ENCODE data around the gene SLIT1.

Gene SLIT1

GRCh38 chr10:97063271-97063982, 122.3 kb downstream of the SLIT1 start:
- Mint-ChIP-seq H3K27ac (no peak overlapping the region), H3K36me3 (no peaks in the 10 kb centered on the region), H3K9me3 (no peaks in the 10 kb centered on the region), H3K4me1 (no peaks in the 10 kb centered on the region), H3K27me3 (peaks cover 8 to 29% of the 10 kb centered on the region in 2 donors), H3K4me3 (no peak overlapping the region)
- ATAC-seq (replicated peaks) (no peak), DNase-seq (no peak)

DNA sequence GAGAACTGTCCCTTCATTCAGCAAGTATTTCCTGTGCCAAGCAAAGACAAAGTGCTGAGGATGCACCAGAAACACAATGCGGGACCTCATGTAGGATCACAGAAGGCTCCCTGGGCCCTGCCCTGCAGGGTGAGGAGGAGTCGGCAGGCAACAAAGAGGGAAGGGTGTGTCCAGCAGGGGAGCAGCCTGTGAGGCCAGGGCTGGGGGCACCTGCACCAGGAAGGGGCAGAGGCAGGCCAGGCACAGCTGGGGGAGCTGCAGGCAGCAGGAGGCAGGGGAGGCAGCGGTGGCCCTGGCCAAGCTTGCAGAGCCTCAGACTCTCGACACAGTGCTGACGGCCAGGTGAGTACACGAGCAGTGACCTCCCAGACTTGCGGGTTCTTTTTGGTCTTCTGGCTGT, 123.3 kb downstream of the SLIT1 start:
- Mint-ChIP-seq H3K27me3 (peaks cover 0 to 25% of the 10 kb centered on the region in 2 donors), H3K9me3 (no peaks in the 10 kb centered on the region), H3K4me3 (no peak overlapping the region), H3K36me3 (no peaks in the 10 kb centered on the region), H3K27ac (no peak overlapping the region), H3K4me1 (no peaks in the 10 kb centered on the region)
- ATAC-seq (replicated peaks) (no peak), DNase-seq (no peak)

GRCh38 chr10:97062046-97062445, 123.7 kb downstream of the SLIT1 start:
- H3K9me3 Mint-ChIP-seq, result no peaks in the 10 kb centered on the region
- no peaks in the 10 kb centered on the region for H3K4me1 Mint-ChIP-seq
- ATAC-seq (replicated peaks) (no peak), DNase-seq (no peak)
- no peak overlapping the region for H3K27ac Mint-ChIP-seq
- H3K36me3 Mint-ChIP-seq, result no peaks in the 10 kb centered on the region
- peaks cover 0 to 21% of the 10 kb centered on the region in 2 donors for H3K27me3 Mint-ChIP-seq
- no peak overlapping the region for H3K4me3 Mint-ChIP-seq

DNA sequence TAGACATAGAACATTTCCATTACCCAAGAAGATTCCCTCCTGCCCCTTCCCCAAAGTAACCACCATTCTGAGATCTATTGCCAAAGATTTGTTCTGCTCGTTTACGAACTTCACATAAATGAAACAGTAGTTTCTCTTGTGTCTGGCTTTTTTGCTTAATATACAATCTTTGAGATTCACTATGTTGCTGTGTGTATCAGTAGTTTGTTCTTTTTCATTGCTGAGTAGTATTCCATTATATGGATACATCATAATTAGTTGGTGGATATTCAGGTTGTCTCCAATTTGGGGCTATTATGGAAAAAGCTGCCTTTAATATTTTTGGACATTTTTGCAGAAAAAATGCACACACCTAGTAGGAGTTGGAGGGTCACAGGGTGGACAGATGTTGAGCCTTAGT, 124.3 kb downstream of the SLIT1 start:
- peaks cover 0 to 21% of the 10 kb centered on the region in 2 donors for H3K27me3 Mint-ChIP-seq
- ATAC-seq (replicated peaks), result no peak
- H3K9me3 Mint-ChIP-seq, result no peaks in the 10 kb centered on the region
- H3K27ac Mint-ChIP-seq, result no peak overlapping the region
- H3K4me3 Mint-ChIP-seq, result no peak overlapping the region
- DNase-seq, result no peak
- no peaks in the 10 kb centered on the region for H3K4me1 Mint-ChIP-seq
- H3K36me3 Mint-ChIP-seq, result no peaks in the 10 kb centered on the region

GRCh38 chr10:97060441-97061084, 125.2 kb downstream of the SLIT1 start:
- Mint-ChIP-seq H3K36me3 (no peaks in the 10 kb centered on the region), H3K9me3 (no peaks in the 10 kb centered on the region), H3K27me3 (peaks cover 0 to 21% of the 10 kb centered on the region in 2 donors), H3K27ac (no peak overlapping the region), H3K4me1 (no peaks in the 10 kb centered on the region), H3K4me3 (no peak overlapping the region)
- DNase-seq (no peak), ATAC-seq (replicated peaks) (no peak)

DNA sequence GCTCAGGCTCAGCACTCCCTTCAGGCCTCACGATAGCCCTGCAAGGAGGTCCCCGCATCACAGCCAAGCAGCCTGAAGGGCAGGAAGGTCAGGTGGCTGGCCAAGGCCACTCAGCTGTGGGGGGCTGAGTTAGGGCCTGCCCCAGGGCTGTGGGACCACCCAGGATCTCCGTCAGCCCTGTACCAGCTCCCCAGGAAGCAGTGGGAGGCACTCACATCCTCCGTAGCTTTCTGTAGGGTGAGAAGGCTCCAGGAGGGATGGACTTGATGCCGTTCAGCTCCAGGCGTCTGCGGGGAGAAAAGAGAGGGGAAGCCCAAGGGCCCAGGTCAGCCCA, 125.9 kb downstream of the SLIT1 start:
- no peak for ATAC-seq (replicated peaks)
- H3K4me1 Mint-ChIP-seq, result no peaks in the 10 kb centered on the region
- peaks cover 0 to 24% of the 10 kb centered on the region in 2 donors for H3K27me3 Mint-ChIP-seq
- no peak for DNase-seq
- no peaks in the 10 kb centered on the region for H3K9me3 Mint-ChIP-seq
- H3K27ac Mint-ChIP-seq, result no peak overlapping the region
- H3K4me3 Mint-ChIP-seq, result no peak overlapping the region
- H3K36me3 Mint-ChIP-seq, result no peaks in the 10 kb centered on the region

- no peaks in the 10 kb centered on the region for H3K36me3 Mint-ChIP-seq
- H3K27me3 Mint-ChIP-seq, result peaks cover 0 to 29% of the 10 kb centered on the region in 2 donors
- DNase-seq (no peak), ATAC-seq (replicated peaks) (no peak)
- H3K4me1 Mint-ChIP-seq, result no peaks in the 10 kb centered on the region
- H3K4me3 Mint-ChIP-seq, result no peak overlapping the region
- H3K9me3 Mint-ChIP-seq, result no peaks in the 10 kb centered on the region
- peak overlapping the region; percentile 44 for H3K27ac Mint-ChIP-seq
Observed at GRCh38 chr10:97059006-97059871, 126.5 kb downstream of the SLIT1 start.

GRCh38 chr10:97058521-97058920, 127.2 kb downstream of the SLIT1 start:
- H3K36me3 Mint-ChIP-seq, result no peaks in the 10 kb centered on the region
- DNase-seq (no peak), ATAC-seq (replicated peaks) (no peak)
- no peak overlapping the region for H3K4me3 Mint-ChIP-seq
- no peak overlapping the region for H3K27ac Mint-ChIP-seq
- H3K27me3 Mint-ChIP-seq, result peaks cover 0 to 28% of the 10 kb centered on the region in 2 donors
- H3K9me3 Mint-ChIP-seq, result no peaks in the 10 kb centered on the region
- H3K4me1 Mint-ChIP-seq, result no peaks in the 10 kb centered on the region

GRCh38 chr10:97057491-97058235, 128.1 kb downstream of the SLIT1 start:
- no peak overlapping the region for H3K4me3 Mint-ChIP-seq
- peaks cover 0 to 32% of the 10 kb centered on the region in 2 donors for H3K27me3 Mint-ChIP-seq
- no peaks in the 10 kb centered on the region for H3K4me1 Mint-ChIP-seq
- no peaks in the 10 kb centered on the region for H3K36me3 Mint-ChIP-seq
- no peak for ATAC-seq (replicated peaks)
- DNase-seq, result no peak
- no peaks in the 10 kb centered on the region for H3K9me3 Mint-ChIP-seq
- no peak overlapping the region for H3K27ac Mint-ChIP-seq

- no peaks in the 10 kb centered on the region for H3K4me1 Mint-ChIP-seq
- no peaks in the 10 kb centered on the region for H3K36me3 Mint-ChIP-seq
- H3K4me3 Mint-ChIP-seq, result no peak overlapping the region
- peaks cover 5 to 28% of the 10 kb centered on the region in 2 donors for H3K27me3 Mint-ChIP-seq
- no peak overlapping the region for H3K27ac Mint-ChIP-seq
- no peak for DNase-seq
- no peak for ATAC-seq (replicated peaks)
- H3K9me3 Mint-ChIP-seq, result peaks cover 0 to under 1% of the 10 kb centered on the region in 2 donors
Observed at GRCh38 chr10:97056003-97056630, 129.6 kb downstream of the SLIT1 start.

DNA sequence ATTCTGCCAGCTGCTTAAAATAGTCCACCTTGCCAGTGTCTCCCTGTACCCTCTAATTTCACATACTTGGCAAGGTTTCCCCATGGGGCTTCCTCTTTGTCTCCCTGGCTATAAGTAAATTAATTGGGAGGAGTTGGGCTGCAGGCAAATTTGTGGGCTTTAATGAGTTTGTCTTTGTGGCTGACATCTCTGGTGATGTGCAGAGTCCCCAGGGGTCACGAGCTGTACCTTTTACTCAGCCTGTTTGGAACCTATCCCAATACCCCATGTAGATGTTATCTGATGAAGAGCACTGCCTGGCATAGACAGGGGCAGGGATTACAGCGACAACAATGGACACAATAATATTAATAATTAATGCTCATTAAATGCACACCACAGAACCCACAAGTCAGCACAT, 132.5 kb downstream of the SLIT1 start:
- peaks cover 13 to 29% of the 10 kb centered on the region in 2 donors for H3K27me3 Mint-ChIP-seq
- no peak overlapping the region for H3K27ac Mint-ChIP-seq
- H3K36me3 Mint-ChIP-seq, result no peaks in the 10 kb centered on the region
- ATAC-seq (replicated peaks) (no peak), DNase-seq (no peak)
- H3K9me3 Mint-ChIP-seq, result peaks cover 0 to 2% of the 10 kb centered on the region in 2 donors
- no peak overlapping the region for H3K4me3 Mint-ChIP-seq
- H3K4me1 Mint-ChIP-seq, result peaks cover 6 to 11% of the 10 kb centered on the region in 2 donors

DNA sequence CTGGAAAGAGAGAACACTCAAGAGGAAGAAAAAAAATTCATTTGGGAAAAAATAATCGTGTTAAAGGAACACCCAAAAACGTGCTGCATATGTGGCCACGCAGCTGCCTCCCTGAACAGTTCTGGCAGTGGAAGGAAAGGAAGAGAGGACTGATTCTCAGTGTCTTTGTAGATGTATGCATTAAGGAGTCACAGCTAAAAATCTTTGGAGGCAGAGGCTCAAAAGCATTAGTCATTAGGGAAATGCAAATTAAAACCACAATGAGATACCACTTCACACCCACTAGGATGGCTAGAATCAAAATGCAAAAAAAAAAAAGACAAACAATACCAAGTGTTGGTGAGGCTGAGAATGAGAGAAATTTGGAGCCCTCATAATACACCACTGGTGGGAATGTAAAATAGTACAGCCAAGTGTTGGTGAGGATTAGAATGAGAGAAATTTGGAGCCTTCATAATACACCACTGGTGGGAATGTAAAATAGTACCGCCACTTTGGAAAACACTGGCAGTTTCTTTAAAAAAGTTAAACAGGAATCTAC, 134.7 kb downstream of the SLIT1 start:
- peaks cover 0 to 2% of the 10 kb centered on the region in 2 donors for H3K9me3 Mint-ChIP-seq
- H3K4me1 Mint-ChIP-seq, result peaks cover 6 to 11% of the 10 kb centered on the region in 2 donors
- H3K36me3 Mint-ChIP-seq, result no peaks in the 10 kb centered on the region
- no peak overlapping the region for H3K27ac Mint-ChIP-seq
- no peak overlapping the region for H3K4me3 Mint-ChIP-seq
- DNase-seq, result no peak
- peaks cover 13 to 31% of the 10 kb centered on the region in 2 donors for H3K27me3 Mint-ChIP-seq
- ATAC-seq (replicated peaks), result no peak

DNA sequence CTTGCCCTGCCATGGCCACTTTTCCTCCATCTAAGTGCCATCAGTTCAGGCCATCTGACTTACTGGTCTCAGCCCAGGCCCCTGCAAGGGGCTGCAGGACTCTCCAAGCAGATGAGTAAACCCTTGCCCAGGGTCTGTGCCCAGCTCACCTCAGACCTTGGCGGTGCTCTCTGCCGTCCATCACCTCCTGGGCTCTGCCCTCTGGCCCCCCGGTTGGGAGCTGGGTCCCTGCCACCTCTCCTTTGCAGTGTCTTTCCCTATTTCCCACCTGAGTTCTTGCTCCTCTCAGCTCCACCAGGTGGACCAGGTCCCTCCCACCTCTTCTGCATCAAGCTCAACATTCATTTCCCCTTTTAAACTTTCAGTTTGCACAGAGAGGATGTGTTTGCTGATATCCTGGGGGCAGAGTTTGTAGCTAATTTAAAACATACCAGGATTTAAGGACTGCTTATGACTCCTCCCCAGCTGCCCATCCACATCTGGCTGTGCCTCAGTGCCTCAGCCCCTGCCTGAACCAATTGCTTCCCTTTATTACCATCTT, 135.5 kb downstream of the SLIT1 start:
- peak; percentile 71 to 74 for ATAC-seq (replicated peaks)
- Mint-ChIP-seq H3K27me3 (peaks cover 13 to 31% of the 10 kb centered on the region in 2 donors), H3K4me1 (peaks cover 6 to 11% of the 10 kb centered on the region in 2 donors), H3K36me3 (no peaks in the 10 kb centered on the region), H3K27ac (no peak overlapping the region), H3K4me3 (no peak overlapping the region), H3K9me3 (peaks cover 0 to 2% of the 10 kb centered on the region in 2 donors)
- no peak for DNase-seq
